ENCODE measurements around the gene RPS18.

- no peak for TF ChIP-seq CTCF (IDR thresholded peaks at IDR 0.05)
- no peak for TF ChIP-seq POLR2A (IDR thresholded peaks at IDR 0.05)
Observed at GRCh38 chr6:33290459-33290858, 18.6 kb downstream of the RPS18 start.

Data from vagina (tissue), 2 donors.